KG1 (cell line): ENCODE measurements around the gene BRCA2.

ENCODE experiments used
- DNase-seq: peaks from one replicate; lab custom pipeline; 2025; lab: John Stamatoyannopoulos, UW

Gene BRCA2

GRCh38 chr13:32315238-32316027, at the start of gene BRCA2, which contains the start of gene ZAR1L:
Gene BRCA2 (plus strand): TSS chr13:32315508. CDS start chr13:32316461, 953 bp downstream.
Gene ZAR1L (minus strand): TSS chr13:32315363. CDS start chr13:32311925, 3,438 bp downstream.
- DNase-seq: peak; percentile 72

GRCh38 chr13:32265726-32266125, 49.6 kb upstream of the BRCA2 start:
- DNase-seq: no peak

GRCh38 chr13:32266130-32266529, 49.2 kb upstream of the BRCA2 start:
- DNase-seq: no peak

GRCh38 chr13:32267836-32268439, 47.4 kb upstream of the BRCA2 start:
- no peak for DNase-seq

- DNase-seq: no peak
Observed at GRCh38 chr13:32272021-32272683, 43.2 kb upstream of the BRCA2 start.

GRCh38 chr13:32277839-32278238, 37.5 kb upstream of the BRCA2 start:
- DNase-seq: no peak

- no peak for DNase-seq
Observed at GRCh38 chr13:32278426-32278825, 36.9 kb upstream of the BRCA2 start.

GRCh38 chr13:32281096-32281495, 34.2 kb upstream of the BRCA2 start:
- no peak for DNase-seq

GRCh38 chr13:32282096-32282711, 33.1 kb upstream of the BRCA2 start:
- no peak for DNase-seq

- no peak for DNase-seq
Observed at GRCh38 chr13:32284927-32285632, 30.2 kb upstream of the BRCA2 start.

GRCh38 chr13:32285633-32285965, 29.7 kb upstream of the BRCA2 start:
- DNase-seq: no peak

GRCh38 chr13:32297206-32297605, 18.1 kb upstream of the BRCA2 start:
- no peak for DNase-seq

- DNase-seq: no peak
Observed at GRCh38 chr13:32298695-32299094, 16.6 kb upstream of the BRCA2 start.

GRCh38 chr13:32299893-32300292, 15.4 kb upstream of the BRCA2 start:
- DNase-seq: no peak

- no peak for DNase-seq
Observed at GRCh38 chr13:32300406-32300805, 14.9 kb upstream of the BRCA2 start.

- DNase-seq: no peak
Observed at GRCh38 chr13:32300920-32301319, 14.4 kb upstream of the BRCA2 start.

GRCh38 chr13:32302461-32302860, 12.8 kb upstream of the BRCA2 start:
- DNase-seq: no peak

GRCh38 chr13:32305646-32306045, 9.7 kb upstream of the BRCA2 start:
- DNase-seq: no peak

- no peak for DNase-seq
Observed at GRCh38 chr13:32309312-32310133, 5.8 kb upstream of the BRCA2 start.

GRCh38 chr13:32310134-32310706, 5.1 kb upstream of the BRCA2 start:
- peak; percentile 59 for DNase-seq
